GM12878 (cell line): Measurements from ENCODE around the gene DLGAP3. TPM values are rescaled to one million over a fixed set of nuclear protein-coding genes. Genes with fewer than 3 reads are reported as not detected.

ENCODE experiments used
- BACH1 ChIP-seq: fragments of 450-650 bp; IDR thresholded peaks from 2 replicates; pipeline ENCODE4 v1.6.1; 2017; ENCODE audit warnings: mild to moderate bottlenecking, borderline replicate concordance
- CBFB ChIP-seq: IDR thresholded peaks from 2 replicates; pipeline ENCODE4 v1.6.1; 2016; ENCODE audit warnings: antibody characterized with exemption, low read depth
- CREB1 ChIP-seq: IDR thresholded peaks from 2 replicates; pipeline ENCODE4 v1.6.1; 2012; ENCODE audit warnings: low read depth, mild to moderate bottlenecking, inconsistent platforms
- DPF2 ChIP-seq: fragments of 450-650 bp; IDR thresholded peaks from 2 replicates; pipeline ENCODE4 v1.6.1; 2017; ENCODE audit warnings: mild to moderate bottlenecking
- EED ChIP-seq: sonication (generic); IDR thresholded peaks from 2 replicates; pipeline ENCODE4 v1.6.1; 2016; ENCODE audit warnings: antibody characterized with exemption, low read depth
- MAX ChIP-seq: IDR thresholded peaks from 2 replicates; pipeline ENCODE4 v1.6.1; 2012; ENCODE audit warnings: low read depth, low read length, improper control_type of control experiment
- MTA2 ChIP-seq: fragments of 450-650 bp; IDR thresholded peaks from 2 replicates; pipeline ENCODE4 v1.6.1; 2016; ENCODE audit warnings: low read depth, mild to moderate bottlenecking, moderate library complexity
- MYB ChIP-seq: fragments of 150-350 bp; IDR thresholded peaks from 2 replicates; pipeline ENCODE4 v1.6.1; 2014; ENCODE audit warnings: mild to moderate bottlenecking, low read depth, low read length, borderline replicate concordance
- SP1 ChIP-seq: IDR thresholded peaks from one replicate; pipeline ENCODE4 v1.6.1; 2011; ENCODE audit warnings: low read depth, low read length
- ZNF384 ChIP-seq: IDR thresholded peaks from 2 replicates; pipeline ENCODE4 v1.6.1; 2012; ENCODE audit warnings: low read depth, mild to moderate bottlenecking, low read length, improper control_type of control experiment, borderline replicate concordance
- ZNF687 ChIP-seq: fragments of 450-650 bp; IDR thresholded peaks from 2 replicates; pipeline ENCODE4 v1.6.1; 2017; ENCODE audit warnings: mild to moderate bottlenecking, moderate library complexity
- polyA plus RNA-seq, 11 experiments: library from polyadenylated mRNA; depleted of rRNA in 4 of 11; unstranded in 6 of 11; stranded (reverse) in 5 of 11; fragments of >200 nt; fragmentation: Nextera tagmentation in 4 of 11; fragmentation: Illumina TruSeq in 1 of 11; extraction: Ambion mirVana in 4 of 11; extraction: Trizol in 1 of 11; gene quantifications; 1 replicate in 1 of 11; 2 replicates in 10 of 11; pipeline versions ENCODE4 v1.2.1 to v1.2.3, GENCODE V29; 2011 to 2016; ENCODE audit warnings: inconsistent platforms in 2 of 11, missing spikeins in 2 of 11, low read depth in 1 of 11
- total RNA-seq, 4 experiments: library from RNA; depleted of rRNA in 3 of 4; stranded (reverse); fragments of >200 nt in 3 of 4; fragmentation: Illumina TruSeq in 1 of 4; extraction: Trizol in 1 of 4; gene quantifications; 2 replicates each; pipeline versions ENCODE4 v1.2.1 to v1.2.3, GENCODE V29; 2013 to 2021
- TF ChIP-seq, protein P1 (sequence below): fragments of 450-650 bp; IDR thresholded peaks from 2 replicates; pipeline ENCODE4 v1.6.1; 2017; ENCODE audit warnings: mild to moderate bottlenecking

DLGAP3 gene
- total and polyA plus RNA-seq, 10 of the 15 experiments (the other 5 are each of a cell fraction or from before 2014, with no cell fraction given), result 0.03 to 0.15 (median 0.08) TPM; not detected in 4

- no peak for TF ChIP-seq ZNF687
- no peak for TF ChIP-seq MAX
- TF ChIP-seq CREB1, result no peak
- no peak for TF ChIP-seq ZNF384
- no peak for TF ChIP-seq BACH1
- TF ChIP-seq CBFB, result no peak
- TF ChIP-seq SP1, result no peak
- TF ChIP-seq MYB, result no peak
- TF ChIP-seq MTA2, result no peak
- TF ChIP-seq, protein P1, sequence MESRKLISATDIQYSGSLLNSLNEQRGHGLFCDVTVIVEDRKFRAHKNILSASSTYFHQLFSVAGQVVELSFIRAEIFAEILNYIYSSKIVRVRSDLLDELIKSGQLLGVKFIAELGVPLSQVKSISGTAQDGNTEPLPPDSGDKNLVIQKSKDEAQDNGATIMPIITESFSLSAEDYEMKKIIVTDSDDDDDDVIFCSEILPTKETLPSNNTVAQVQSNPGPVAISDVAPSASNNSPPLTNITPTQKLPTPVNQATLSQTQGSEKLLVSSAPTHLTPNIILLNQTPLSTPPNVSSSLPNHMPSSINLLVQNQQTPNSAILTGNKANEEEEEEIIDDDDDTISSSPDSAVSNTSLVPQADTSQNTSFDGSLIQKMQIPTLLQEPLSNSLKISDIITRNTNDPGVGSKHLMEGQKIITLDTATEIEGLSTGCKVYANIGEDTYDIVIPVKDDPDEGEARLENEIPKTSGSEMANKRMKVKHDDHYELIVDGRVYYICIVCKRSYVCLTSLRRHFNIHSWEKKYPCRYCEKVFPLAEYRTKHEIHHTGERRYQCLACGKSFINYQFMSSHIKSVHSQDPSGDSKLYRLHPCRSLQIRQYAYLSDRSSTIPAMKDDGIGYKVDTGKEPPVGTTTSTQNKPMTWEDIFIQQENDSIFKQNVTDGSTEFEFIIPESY, result no peak
- no peak for TF ChIP-seq EED
- no peak for TF ChIP-seq DPF2
Observed at GRCh38 chr1:34901919-34902318, 27.5 kb downstream of the DLGAP3 start (continued).
